ENCODE data around the gene DOP1A. TPM values are rescaled to one million over a fixed set of nuclear protein-coding genes. Genes with fewer than 3 reads are reported as not detected.

Gene DOP1A
- total RNA-seq, 4 donors from 2014 or later = 25.8 to 52.9 (median 40.6) TPM

DNA sequence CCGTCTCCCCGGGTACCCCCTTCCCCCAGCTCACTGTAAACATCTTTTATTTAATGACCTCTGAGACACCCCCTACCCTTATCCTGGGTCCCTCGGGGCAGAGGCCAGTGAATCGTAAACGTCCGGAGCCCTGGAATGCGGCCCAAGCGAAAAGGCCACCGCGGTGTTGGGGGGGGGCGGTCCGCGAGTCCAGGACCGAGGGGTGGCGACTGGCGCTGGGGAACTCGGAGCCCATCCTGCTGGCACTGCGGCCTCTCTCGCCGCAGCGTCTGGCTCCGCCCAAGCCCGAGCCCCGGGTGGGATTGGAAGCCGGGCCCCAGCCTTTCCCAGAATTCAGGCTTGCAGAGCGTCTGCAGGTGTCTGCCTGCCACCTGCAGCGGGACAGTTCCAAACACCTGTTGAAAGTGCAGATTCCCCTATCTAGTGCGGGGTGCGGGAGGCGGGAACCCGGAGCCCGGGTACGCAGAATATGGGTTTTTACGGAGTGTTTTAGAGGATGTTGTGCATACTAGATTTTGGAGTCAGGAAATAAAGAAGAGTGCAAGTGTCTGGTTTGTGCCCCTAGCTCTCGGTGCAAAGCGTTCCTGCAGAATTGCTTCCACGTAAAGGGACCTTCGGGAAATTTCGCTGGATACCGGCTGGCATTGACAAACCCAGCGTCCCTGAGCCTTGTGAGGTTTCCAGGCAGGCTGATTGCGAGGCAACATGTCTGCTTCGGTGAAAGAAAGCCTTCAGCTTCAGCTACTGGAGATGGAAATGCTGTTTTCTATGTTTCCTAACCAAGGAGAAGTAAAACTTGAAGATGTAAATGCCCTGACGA, 126.5 kb downstream of the DOP1A start:
- TF ChIP-seq POLR2AphosphoS5 (IDR thresholded peaks at IDR 0.05) (no peak), POLR2A (IDR thresholded peaks at IDR 0.05) (no peak), EP300 (IDR thresholded peaks at IDR 0.05; ENCODE audit: low read depth) (no peak)
- TF ChIP-seq, protein P1, sequence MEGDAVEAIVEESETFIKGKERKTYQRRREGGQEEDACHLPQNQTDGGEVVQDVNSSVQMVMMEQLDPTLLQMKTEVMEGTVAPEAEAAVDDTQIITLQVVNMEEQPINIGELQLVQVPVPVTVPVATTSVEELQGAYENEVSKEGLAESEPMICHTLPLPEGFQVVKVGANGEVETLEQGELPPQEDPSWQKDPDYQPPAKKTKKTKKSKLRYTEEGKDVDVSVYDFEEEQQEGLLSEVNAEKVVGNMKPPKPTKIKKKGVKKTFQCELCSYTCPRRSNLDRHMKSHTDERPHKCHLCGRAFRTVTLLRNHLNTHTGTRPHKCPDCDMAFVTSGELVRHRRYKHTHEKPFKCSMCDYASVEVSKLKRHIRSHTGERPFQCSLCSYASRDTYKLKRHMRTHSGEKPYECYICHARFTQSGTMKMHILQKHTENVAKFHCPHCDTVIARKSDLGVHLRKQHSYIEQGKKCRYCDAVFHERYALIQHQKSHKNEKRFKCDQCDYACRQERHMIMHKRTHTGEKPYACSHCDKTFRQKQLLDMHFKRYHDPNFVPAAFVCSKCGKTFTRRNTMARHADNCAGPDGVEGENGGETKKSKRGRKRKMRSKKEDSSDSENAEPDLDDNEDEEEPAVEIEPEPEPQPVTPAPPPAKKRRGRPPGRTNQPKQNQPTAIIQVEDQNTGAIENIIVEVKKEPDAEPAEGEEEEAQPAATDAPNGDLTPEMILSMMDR (IDR thresholded peaks at IDR 0.05) = no peak
- in situ Hi-C loops (cut with MboI; ENCODE audit: low pct_ligation_motif_present in 1 of 4, low pct_unique_long_range_greater_than_20kb in 1 of 4, low sequenced_read_pairs in 3 of 4) = loop anchor here in 1 of 4 donors (25.0 kb wide), 1 partner anchor 957 kb away; the partner anchor contains the start of gene IBTK
- peak overlapping the region; percentile 79 to 97 (median 90) for H3K4me3 ChIP-seq
- H3K9me3 ChIP-seq = no peaks in the 10 kb centered on the region
- no peaks in the 10 kb centered on the region for H3K36me3 ChIP-seq
- no peaks in the 10 kb centered on the region for H3K27me3 ChIP-seq
- DNase-seq = peak; percentile 57
- 7 to 12% methylated on average over 2 to 28 of the region's 44 CpGs for WGBS, 2 donors (ENCODE audit: low coverage in 1 of 2)
- peak overlapping the region; percentile 85 to 87 (median 86) for H3K27ac ChIP-seq
- intact Hi-C loops (cut with DNase I; ENCODE audit: low total_unique reads) = loop anchor here (10.0 kb wide), 1 partner anchor 129 kb away; the partner anchor contains the start of genes DOP1A and UBE3D
- peaks cover 5 to 28% (median 12%) of the 10 kb centered on the region in 4 donors for H3K4me1 ChIP-seq

DNA sequence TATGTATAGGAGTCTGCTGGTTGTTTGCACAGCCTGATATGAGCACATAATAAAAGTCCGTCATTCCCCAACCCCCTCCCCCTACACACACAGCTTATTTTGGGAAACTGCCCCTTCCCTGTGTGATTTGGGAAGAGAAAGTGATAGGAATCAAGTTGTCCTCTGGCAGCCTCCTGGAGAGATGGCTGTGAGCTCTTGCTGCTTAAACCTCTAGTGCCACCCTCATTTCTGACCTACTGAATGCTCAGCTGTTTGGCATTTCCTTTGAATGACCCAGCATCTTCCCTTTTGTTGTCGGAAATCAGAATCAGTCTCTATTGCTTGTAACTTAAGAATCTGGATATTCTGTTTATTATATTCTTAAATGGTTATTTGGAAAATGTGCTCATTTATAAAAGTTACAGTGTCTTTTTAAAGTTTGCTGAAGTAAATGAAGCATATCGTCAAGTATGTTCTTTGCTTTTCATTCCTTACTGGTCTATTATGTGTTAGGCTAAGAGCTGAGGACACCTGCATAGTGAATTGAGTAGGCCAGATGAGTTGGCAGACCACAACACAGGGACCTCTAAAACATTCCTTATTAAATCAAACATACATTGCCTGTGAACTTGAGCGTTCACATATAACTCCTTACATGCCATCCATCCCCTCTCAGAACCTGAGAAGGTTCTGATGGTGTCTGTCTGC, 131.2 kb downstream of the DOP1A start:
- Histone ChIP-seq H3K4me1 (peaks cover 5 to 12% (median 8%) of the 10 kb centered on the region in 4 donors), H3K36me3 (no peaks in the 10 kb centered on the region), H3K4me3 (no peak overlapping the region), H3K9me3 (no peaks in the 10 kb centered on the region), H3K27me3 (no peaks in the 10 kb centered on the region), H3K27ac (no peak overlapping the region)
- intact Hi-C loops (cut with DNase I; ENCODE audit: low total_unique reads) (loop anchor here (10.0 kb wide), 1 partner anchor 134 kb away; the partner anchor contains the start of genes DOP1A and UBE3D), in situ Hi-C loops (cut with MboI; ENCODE audit: low pct_ligation_motif_present in 1 of 4, low pct_unique_long_range_greater_than_20kb in 1 of 4, low sequenced_read_pairs in 3 of 4) (loop anchor here in 1 of 4 donors (25.0 kb wide), 1 partner anchor 961 kb away; the partner anchor contains the start of gene IBTK)
- no peak for DNase-seq
- 80 to 94% methylated on average over 3 to 4 of the region's 4 CpGs for WGBS, 2 donors (ENCODE audit: low coverage in 1 of 2)
- TF ChIP-seq, protein P1 (IDR thresholded peaks at IDR 0.05) = no peak
- TF ChIP-seq POLR2AphosphoS5 (IDR thresholded peaks at IDR 0.05) (no peak), EP300 (IDR thresholded peaks at IDR 0.05; ENCODE audit: low read depth) (no peak), POLR2A (IDR thresholded peaks at IDR 0.05) (no peak)

DNA sequence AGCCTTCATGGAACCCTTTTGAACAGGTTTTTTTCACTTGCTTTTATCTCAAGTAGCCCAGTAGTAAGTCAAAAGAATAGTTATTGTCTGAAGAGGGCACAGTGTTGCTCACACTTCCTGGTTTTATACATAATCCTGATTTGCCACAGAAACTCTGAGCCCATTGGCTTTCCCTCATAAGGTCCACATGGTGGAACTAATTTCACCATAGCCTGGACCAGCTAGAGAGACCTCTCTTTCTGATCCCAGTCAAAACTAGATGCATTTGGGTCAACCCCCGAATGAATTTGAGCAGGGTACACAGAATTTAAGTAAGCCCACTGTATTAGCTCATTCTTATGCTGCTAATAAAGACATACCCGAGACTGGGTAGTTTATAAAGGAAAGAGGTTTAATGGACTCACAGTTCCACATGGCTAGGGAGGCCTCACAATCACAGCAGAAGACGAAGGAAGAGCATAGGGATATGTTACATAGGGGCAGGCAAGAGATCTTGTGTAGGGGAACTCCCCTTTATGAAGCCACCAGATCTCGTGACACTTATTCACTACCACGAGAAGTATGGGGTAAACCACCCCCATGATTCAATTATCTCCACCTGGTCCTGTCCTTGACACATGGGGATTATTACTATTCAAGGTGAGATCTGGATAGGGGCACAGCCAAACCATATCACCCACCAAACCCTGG, 131.8 kb downstream of the DOP1A start:
- H3K4me3 ChIP-seq = no peak overlapping the region
- intact Hi-C loops (cut with DNase I; ENCODE audit: low total_unique reads) (loop anchor here (10.0 kb wide), 1 partner anchor 135 kb away; the partner anchor contains the start of genes DOP1A and UBE3D), in situ Hi-C loops (cut with MboI; ENCODE audit: low pct_ligation_motif_present in 1 of 4, low pct_unique_long_range_greater_than_20kb in 1 of 4, low sequenced_read_pairs in 3 of 4) (loop anchor here in 1 of 4 donors (25.0 kb wide), 1 partner anchor 962 kb away; the partner anchor contains the start of gene IBTK)
- no peak for DNase-seq
- no peaks in the 10 kb centered on the region for H3K36me3 ChIP-seq
- no peaks in the 10 kb centered on the region for H3K27me3 ChIP-seq
- peaks cover 2 to 7% (median 5%) of the 10 kb centered on the region in 4 donors for H3K4me1 ChIP-seq
- WGBS, 2 donors (ENCODE audit: low coverage in 1 of 2) = 79 to 100% methylated on average over 2 to 5 of the region's 5 CpGs
- H3K9me3 ChIP-seq = no peaks in the 10 kb centered on the region
- TF ChIP-seq EP300 (IDR thresholded peaks at IDR 0.05; ENCODE audit: low read depth) (no peak), POLR2A (IDR thresholded peaks at IDR 0.05) (no peak), POLR2AphosphoS5 (IDR thresholded peaks at IDR 0.05) (no peak)
- TF ChIP-seq, protein P1 (IDR thresholded peaks at IDR 0.05) = no peak
- no peak overlapping the region for H3K27ac ChIP-seq
